SK-N-SH (cell line): Measurements from ENCODE around the gene SPON2. TPM values are rescaled to one million over a fixed set of nuclear protein-coding genes. Genes with fewer than 3 reads are reported as not detected.

ENCODE experiments used
- CTCF ChIA-PET: fragments of 300-600, 350-600 bp; formaldehyde crosslinking; extraction: SDS; loops from one replicate; lab custom pipeline; 2021; lab: Yijun Ruan, JAX
- POLR2A ChIA-PET: fragments of 350-600 bp; sonication (Branson Sonifier 250); formaldehyde crosslinking; extraction: SDS; loops from one replicate; lab custom pipeline; 2020; ENCODE audit warnings: antibody characterized with exemption, inconsistent platforms; lab: Yijun Ruan, JAX
- DNase-seq: peaks from one replicate; pipeline ENCODE4 v3.0.0; 2012
- H2AFZ ChIP-seq: fragments of 200-600 bp; sonication (generic); 2 replicates; pipeline ENCODE4 v1.8.1; 2016; ENCODE audit warnings: antibody characterized with exemption, mild to moderate bottlenecking, low read depth
- H3F3A ChIP-seq: fragments of 200-600 bp; sonication (generic); replicated peaks from 2 replicates; pipeline ENCODE3; 2016; ENCODE audit warnings: antibody characterized with exemption, mild to moderate bottlenecking; ENCODE audit not compliant: insufficient read depth
- H3K27ac ChIP-seq, 2 experiments: fragments of 200-500 bp in 1 of 2; fragments of 200-600 bp in 1 of 2; sonication (Bioruptor generic) in 1 of 2; sonication (generic), shearing (Covaris generic) in 1 of 2; 2 replicates each; pipeline versions ENCODE4 v1.5.1 to v1.6.1; 2014 to 2016; ENCODE audit warnings: low read depth in 2 of 2, inconsistent platforms in 1 of 2, low read length in 1 of 2, mild to moderate bottlenecking in 1 of 2, mixed read lengths in 1 of 2
- H3K27me3 ChIP-seq: fragments of 200-600 bp; sonication (generic), shearing (Covaris generic); 2 replicates; pipeline ENCODE4 v1.6.1; 2016; ENCODE audit warnings: mixed run types; ENCODE audit not compliant: insufficient read depth
- H3K36me3 ChIP-seq, 2 experiments: fragments of 200-500 bp in 1 of 2; fragments of 200-600 bp in 1 of 2; sonication (Bioruptor generic) in 1 of 2; sonication (generic) in 1 of 2; replicated peaks in 1 of 2; 2 replicates each; pipeline versions ENCODE3 to v1.5.1; 2014 to 2016; ENCODE audit warnings: low read length in 1 of 2, mild to moderate bottlenecking in 1 of 2; ENCODE audit not compliant: insufficient read depth in 2 of 2, control insufficient read depth in 1 of 2
- H3K4me1 ChIP-seq, 2 experiments: fragments of 200-500 bp in 1 of 2; fragments of 200-600 bp in 1 of 2; sonication (Bioruptor generic) in 1 of 2; sonication (generic), shearing (Covaris generic) in 1 of 2; 2 replicates each; pipeline versions ENCODE4 v1.5.1 to v1.6.1; 2014 to 2016; ENCODE audit warnings: low read depth in 1 of 2, low read length in 1 of 2, mixed run types in 1 of 2; ENCODE audit not compliant: insufficient read depth in 2 of 2, control insufficient read depth in 1 of 2
- H3K4me2 ChIP-seq: fragments of 200-600 bp; sonication (generic), shearing (Covaris generic); 2 replicates; pipeline ENCODE4 v1.6.1; 2017; ENCODE audit warnings: mixed run types
- H3K4me3 ChIP-seq, 2 experiments: fragments of 200-500 bp in 1 of 2; fragments of 200-600 bp in 1 of 2; sonication (Bioruptor generic) in 1 of 2; sonication (generic), shearing (Covaris generic) in 1 of 2; 2 replicates each; pipeline versions ENCODE4 v1.5.1 to v1.8.1; 2014 to 2016; ENCODE audit warnings: low read depth in 2 of 2, inconsistent platforms in 1 of 2, low read length in 1 of 2, mild to moderate bottlenecking in 1 of 2, mixed read lengths in 1 of 2, moderate library complexity in 1 of 2
- H3K79me2 ChIP-seq: fragments of 200-600 bp; sonication (generic); 2 replicates; pipeline ENCODE4 v1.8.1; 2017; ENCODE audit warnings: mild to moderate bottlenecking; ENCODE audit not compliant: insufficient read depth
- H3K9ac ChIP-seq: fragments of 200-600 bp; sonication (generic); 2 replicates; pipeline ENCODE4 v1.6.1; 2017; ENCODE audit warnings: mixed run types
- H3K9me2 ChIP-seq: fragments of 200-600 bp; sonication (generic); 2 replicates; pipeline ENCODE4 v1.6.1; 2017; ENCODE audit warnings: mixed run types
- H3K9me3 ChIP-seq: fragments of 200-600 bp; sonication (generic); 2 replicates; pipeline ENCODE4 v1.6.1; 2017; ENCODE audit warnings: mixed run types, mild to moderate bottlenecking, moderate library complexity
- H4K20me1 ChIP-seq: fragments of 200-600 bp; sonication (generic); 2 replicates; pipeline ENCODE4 v1.6.1; 2017; ENCODE audit warnings: mild to moderate bottlenecking, mixed run types; ENCODE audit not compliant: insufficient read depth
- ELF1 ChIP-seq: IDR thresholded peaks from 2 replicates; pipeline ENCODE4 v1.4.0; 2012
- JUND ChIP-seq: IDR thresholded peaks from 2 replicates; pipeline ENCODE4 v1.4.0; 2012
- NRF1 ChIP-seq: IDR thresholded peaks from 2 replicates; pipeline ENCODE4 v1.6.1; 2012; ENCODE audit warnings: low read depth, mild to moderate bottlenecking, low read length
- RCOR1 ChIP-seq: fragments of 150-350 bp; IDR thresholded peaks from 2 replicates; pipeline ENCODE4 v1.6.1; 2017; ENCODE audit warnings: antibody characterized with exemption, low read length
- SMC3 ChIP-seq: IDR thresholded peaks from 2 replicates; pipeline ENCODE4 v1.6.1; 2012; ENCODE audit warnings: low read depth, low read length, improper control_type of control experiment
- WGBS: methylation state at CpG from one replicate; pipeline ENCODE4 v1.1.6; 2017; ENCODE audit warnings: low lambda C conversion rate; 5-methylcytosine and 5-hydroxymethylcytosine counted together
- polyA plus RNA-seq, 3 experiments: library from polyadenylated mRNA; depleted of rRNA; stranded (reverse); fragments of >200 nt; gene quantifications; 2 replicates each; pipeline ENCODE4 v1.2.3, GENCODE V29; 2012
- TF ChIP-seq, protein P1 (sequence below): IDR thresholded peaks from 2 replicates; pipeline ENCODE4; 2012
- TF ChIP-seq, protein P2 (sequence below): IDR thresholded peaks from 2 replicates; pipeline ENCODE4 v1.4.0; 2012; ENCODE audit warnings: low read depth
- TF ChIP-seq, protein P3 (sequence below): fragments of 150-350 bp; IDR thresholded peaks from 2 replicates; pipeline ENCODE4 v1.6.1; 2016; ENCODE audit warnings: mild to moderate bottlenecking, low read depth, low read length
- TF ChIP-seq, protein P4 (sequence below): IDR thresholded peaks from 2 replicates; pipeline ENCODE4 v1.4.0; 2012; ENCODE audit warnings: low read depth, borderline replicate concordance

SPON2 gene
- polyA plus RNA-seq, 1 of the 3 experiments (the other 2 are of a cell fraction): 11.4 TPM

DNA sequence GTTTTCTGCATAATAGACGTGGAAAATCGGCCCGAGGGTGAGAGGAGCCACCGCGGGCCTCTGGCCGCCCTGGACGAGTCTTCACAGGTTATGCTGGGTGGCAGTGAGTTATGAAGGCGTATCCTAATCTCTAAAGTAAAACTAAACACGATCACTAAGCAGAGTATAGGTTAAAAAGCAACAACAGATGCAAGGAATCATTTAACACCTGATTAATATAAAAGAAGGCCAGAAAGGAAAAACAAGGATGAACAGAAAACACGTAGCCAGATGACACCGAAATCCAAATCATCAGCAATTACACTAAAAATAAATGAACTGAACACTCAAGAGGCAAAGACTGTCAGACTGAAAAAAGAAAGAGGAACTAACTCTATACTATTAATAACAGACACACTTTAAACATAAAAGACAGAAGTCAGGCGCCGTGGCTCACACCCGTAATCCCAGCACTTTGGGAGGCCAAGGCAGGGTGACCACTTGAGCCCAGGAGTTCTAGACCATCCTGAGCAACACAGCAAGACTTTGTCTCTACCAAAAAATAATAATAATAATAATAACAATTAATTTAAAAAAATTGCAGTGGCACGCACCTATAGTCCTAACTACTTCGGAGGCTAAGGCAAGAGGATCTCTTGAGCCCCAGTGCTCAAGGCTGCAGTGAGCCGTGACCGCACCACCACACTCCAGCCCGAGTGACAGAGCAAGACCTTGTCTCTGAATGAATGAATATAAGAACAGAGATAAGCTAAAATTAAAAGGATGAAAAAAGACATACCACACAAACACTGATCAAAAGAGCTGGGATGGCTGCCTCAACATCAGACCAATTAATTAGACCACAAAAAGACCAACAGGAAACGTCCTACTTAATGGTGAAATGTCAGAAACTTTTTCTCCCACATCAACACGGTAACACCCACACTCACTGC lies 46.5 kb upstream of the SPON2 start:
- Histone ChIP-seq H3K27ac (no peak overlapping the region), H4K20me1 (peaks cover 7% of the 10 kb centered on the region), H3K9me3 (no peaks in the 10 kb centered on the region), H3K79me2 (peaks cover 12% of the 10 kb centered on the region; the same call in 1 of the 2 replicates), H3K27me3 (no peaks in the 10 kb centered on the region), H3K4me1 (no peaks in the 10 kb centered on the region), H3F3A (no peaks in the 10 kb centered on the region), H2AFZ (no peak overlapping the region), H3K36me3 (peaks cover 18 to 68% of the 10 kb centered on the region in 2 experiments), H3K9ac (no peak overlapping the region), H3K4me2 (no peak overlapping the region), H3K9me2 (no peaks in the 10 kb centered on the region), H3K4me3 (no peak overlapping the region)
- POLR2A ChIA-PET: interaction anchor here (0.9 kb wide), 1 partner anchor 14 kb away, joined by 3 read pairs; no protein-coding TSS in a partner anchor
- CTCF ChIA-PET: no interaction called here
- WGBS: 95% methylated on average over 21 of the region's 21 CpGs
- no peak for DNase-seq
- TF ChIP-seq SMC3 (no peak), JUND (no peak), NRF1 (no peak)
- TF ChIP-seq, protein P1, sequence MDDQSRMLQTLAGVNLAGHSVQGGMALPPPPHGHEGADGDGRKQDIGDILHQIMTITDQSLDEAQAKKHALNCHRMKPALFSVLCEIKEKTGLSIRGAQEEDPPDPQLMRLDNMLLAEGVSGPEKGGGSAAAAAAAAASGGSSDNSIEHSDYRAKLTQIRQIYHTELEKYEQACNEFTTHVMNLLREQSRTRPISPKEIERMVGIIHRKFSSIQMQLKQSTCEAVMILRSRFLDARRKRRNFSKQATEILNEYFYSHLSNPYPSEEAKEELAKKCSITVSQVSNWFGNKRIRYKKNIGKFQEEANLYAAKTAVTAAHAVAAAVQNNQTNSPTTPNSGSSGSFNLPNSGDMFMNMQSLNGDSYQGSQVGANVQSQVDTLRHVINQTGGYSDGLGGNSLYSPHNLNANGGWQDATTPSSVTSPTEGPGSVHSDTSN: no peak
- TF ChIP-seq, protein P2, sequence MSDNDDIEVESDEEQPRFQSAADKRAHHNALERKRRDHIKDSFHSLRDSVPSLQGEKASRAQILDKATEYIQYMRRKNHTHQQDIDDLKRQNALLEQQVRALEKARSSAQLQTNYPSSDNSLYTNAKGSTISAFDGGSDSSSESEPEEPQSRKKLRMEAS: no peak

DNA sequence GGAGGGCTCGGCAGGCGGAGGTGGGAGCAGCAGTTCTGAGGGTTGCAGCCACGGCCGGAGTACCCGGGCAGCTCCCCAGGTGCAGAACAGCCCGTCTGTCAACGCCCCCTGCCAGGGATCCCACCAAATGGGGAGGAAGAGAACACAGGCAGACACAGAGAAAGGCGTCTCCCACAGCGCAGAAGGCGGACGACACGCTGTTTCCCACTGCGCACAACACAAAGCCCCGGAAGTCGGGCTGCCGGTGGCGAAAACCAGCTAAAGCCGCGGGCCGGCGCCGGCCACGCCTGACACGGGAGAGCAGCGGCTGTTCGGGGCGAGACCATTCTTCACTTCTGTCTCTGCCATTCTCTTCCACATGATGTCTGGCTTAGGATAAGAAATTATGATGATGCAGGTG lies 45.0 kb upstream of the SPON2 start:
- CTCF ChIA-PET: interaction anchor here (1.0 kb wide), 1 partner anchor 18 kb away, joined by 3 read pairs; no protein-coding TSS in a partner anchor
- Histone ChIP-seq H4K20me1 (peaks cover 7% of the 10 kb centered on the region; the same call in 1 of the 2 replicates), H3F3A (no peaks in the 10 kb centered on the region), H3K4me2 (no peak overlapping the region), H3K36me3 (peaks cover 18 to 77% of the 10 kb centered on the region in 2 experiments), H3K27me3 (no peaks in the 10 kb centered on the region), H3K4me3 (no peak overlapping the region), H2AFZ (no peak overlapping the region), H3K9ac (no peak overlapping the region), H3K4me1 (no peaks in the 10 kb centered on the region), H3K9me3 (no peaks in the 10 kb centered on the region), H3K27ac (no peak overlapping the region; a peak in 1 of 4 replicates), H3K9me2 (no peaks in the 10 kb centered on the region), H3K79me2 (peaks cover 12% of the 10 kb centered on the region; the same call in 1 of the 2 replicates)
- no peak for DNase-seq
- TF ChIP-seq, protein P3, sequence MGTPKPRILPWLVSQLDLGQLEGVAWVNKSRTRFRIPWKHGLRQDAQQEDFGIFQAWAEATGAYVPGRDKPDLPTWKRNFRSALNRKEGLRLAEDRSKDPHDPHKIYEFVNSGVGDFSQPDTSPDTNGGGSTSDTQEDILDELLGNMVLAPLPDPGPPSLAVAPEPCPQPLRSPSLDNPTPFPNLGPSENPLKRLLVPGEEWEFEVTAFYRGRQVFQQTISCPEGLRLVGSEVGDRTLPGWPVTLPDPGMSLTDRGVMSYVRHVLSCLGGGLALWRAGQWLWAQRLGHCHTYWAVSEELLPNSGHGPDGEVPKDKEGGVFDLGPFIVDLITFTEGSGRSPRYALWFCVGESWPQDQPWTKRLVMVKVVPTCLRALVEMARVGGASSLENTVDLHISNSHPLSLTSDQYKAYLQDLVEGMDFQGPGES: no peak
- TF ChIP-seq, protein P4, sequence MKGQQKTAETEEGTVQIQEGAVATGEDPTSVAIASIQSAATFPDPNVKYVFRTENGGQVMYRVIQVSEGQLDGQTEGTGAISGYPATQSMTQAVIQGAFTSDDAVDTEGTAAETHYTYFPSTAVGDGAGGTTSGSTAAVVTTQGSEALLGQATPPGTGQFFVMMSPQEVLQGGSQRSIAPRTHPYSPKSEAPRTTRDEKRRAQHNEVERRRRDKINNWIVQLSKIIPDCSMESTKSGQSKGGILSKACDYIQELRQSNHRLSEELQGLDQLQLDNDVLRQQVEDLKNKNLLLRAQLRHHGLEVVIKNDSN: no peak
- TF ChIP-seq ELF1 (no peak), RCOR1 (no peak)
- POLR2A ChIA-PET: no interaction called here
- 97% methylated on average over 27 of the region's 27 CpGs for WGBS
